ES-I3 (cell line): Measurements from ENCODE around the gene CEP295NL.

Experiments
- H3K36me3 ChIP-seq: 2 replicates; pipeline ENCODE4 v1.6.1; 2013; ENCODE audit warnings: mild to moderate bottlenecking, low read length, control low read depth, moderate library complexity; ENCODE audit not compliant: insufficient read depth
- H3K4me1 ChIP-seq: 2 replicates; pipeline ENCODE4 v1.6.1; 2013; ENCODE audit warnings: mild to moderate bottlenecking, control low read depth, low read length; ENCODE audit not compliant: insufficient read depth
- H3K9ac ChIP-seq: 2 replicates; pipeline ENCODE4 v1.6.1; 2013; ENCODE audit warnings: low read depth, mild to moderate bottlenecking, low read length, moderate library complexity
- H3K9me3 ChIP-seq: 2 replicates; pipeline ENCODE4 v1.6.1; 2013; ENCODE audit warnings: mild to moderate bottlenecking, low read length, moderate library complexity; ENCODE audit not compliant: control insufficient read depth, insufficient read depth

CEP295NL gene

GRCh38 chr17:78862073-78863023 lies 40.7 kb downstream of the CEP295NL start:
- H3K9me3 ChIP-seq: no peaks in the 10 kb centered on the region
- no peak overlapping the region for H3K9ac ChIP-seq
- H3K36me3 ChIP-seq: no peaks in the 10 kb centered on the region
- H3K4me1 ChIP-seq: peaks cover 10% of the 10 kb centered on the region; the same call in 1 of the 2 replicates

- peaks cover 10% of the 10 kb centered on the region; the same call in 1 of the 2 replicates for H3K4me1 ChIP-seq
- H3K9me3 ChIP-seq: no peaks in the 10 kb centered on the region
- H3K9ac ChIP-seq: no peak overlapping the region
- H3K36me3 ChIP-seq: no peaks in the 10 kb centered on the region
Observed at GRCh38 chr17:78861229-78861628, 41.8 kb downstream of the CEP295NL start.

DNA sequence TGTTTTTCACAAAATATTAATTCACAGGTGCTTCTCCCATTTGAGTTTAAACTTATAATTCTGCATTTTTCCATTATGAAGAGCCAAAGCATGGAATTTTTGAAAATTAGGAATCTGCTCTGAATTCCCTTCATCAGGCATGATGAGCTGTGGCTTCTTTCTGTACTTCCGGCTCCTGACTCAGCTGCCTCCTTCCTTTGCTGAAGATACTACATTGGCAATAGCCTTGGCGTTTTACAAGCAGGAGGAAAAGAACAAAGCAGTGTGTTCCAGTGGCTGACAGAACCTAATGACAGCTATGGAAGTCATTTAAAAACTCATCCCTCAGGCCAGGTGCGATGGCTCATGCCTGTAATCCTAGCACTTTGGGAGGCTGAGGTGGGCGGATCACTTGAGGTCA lies 44.0 kb downstream of the CEP295NL start:
- Histone ChIP-seq H3K9me3 (no peaks in the 10 kb centered on the region), H3K4me1 (peaks cover 10% of the 10 kb centered on the region; the same call in 1 of the 2 replicates), H3K9ac (no peak overlapping the region), H3K36me3 (no peaks in the 10 kb centered on the region)

GRCh38 chr17:78857266-78857665 lies 45.7 kb downstream of the CEP295NL start:
- Histone ChIP-seq H3K9ac (no peak overlapping the region), H3K9me3 (no peaks in the 10 kb centered on the region), H3K36me3 (no peaks in the 10 kb centered on the region), H3K4me1 (peaks cover 7% of the 10 kb centered on the region; the same call in 1 of the 2 replicates)

DNA sequence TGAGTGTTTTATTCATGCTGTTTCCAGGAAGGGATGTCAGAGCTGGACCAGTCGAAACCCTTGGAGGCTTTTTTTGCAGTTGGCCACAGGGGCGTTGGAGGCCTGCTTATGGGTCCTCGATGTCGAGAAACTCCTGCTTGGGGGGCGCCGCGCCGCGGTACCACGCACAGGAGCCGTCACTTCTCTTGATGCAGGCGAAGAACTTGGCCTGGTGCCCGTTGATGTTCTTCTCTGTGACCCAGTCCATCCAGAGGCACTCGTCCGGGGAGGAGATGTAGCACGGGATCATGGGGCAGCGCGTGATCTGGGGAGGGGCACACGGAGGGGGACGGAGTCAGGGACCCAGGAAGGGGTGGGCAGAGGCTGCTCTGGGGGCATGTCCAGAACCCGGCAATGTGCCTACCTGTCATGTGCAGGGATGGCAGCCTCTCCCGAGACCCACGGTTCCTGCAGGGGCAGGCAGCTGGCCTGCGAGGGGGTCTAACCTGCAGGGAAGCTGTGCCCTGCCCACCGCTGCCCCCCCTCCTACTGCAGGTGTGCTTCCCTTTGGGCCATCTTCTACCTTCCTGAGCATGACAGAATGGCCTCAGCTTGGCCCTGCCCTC lies 47.3 kb downstream of the CEP295NL start:
- Histone ChIP-seq H3K36me3 (no peaks in the 10 kb centered on the region), H3K9ac (no peak overlapping the region), H3K9me3 (no peaks in the 10 kb centered on the region), H3K4me1 (no peaks in the 10 kb centered on the region)

DNA sequence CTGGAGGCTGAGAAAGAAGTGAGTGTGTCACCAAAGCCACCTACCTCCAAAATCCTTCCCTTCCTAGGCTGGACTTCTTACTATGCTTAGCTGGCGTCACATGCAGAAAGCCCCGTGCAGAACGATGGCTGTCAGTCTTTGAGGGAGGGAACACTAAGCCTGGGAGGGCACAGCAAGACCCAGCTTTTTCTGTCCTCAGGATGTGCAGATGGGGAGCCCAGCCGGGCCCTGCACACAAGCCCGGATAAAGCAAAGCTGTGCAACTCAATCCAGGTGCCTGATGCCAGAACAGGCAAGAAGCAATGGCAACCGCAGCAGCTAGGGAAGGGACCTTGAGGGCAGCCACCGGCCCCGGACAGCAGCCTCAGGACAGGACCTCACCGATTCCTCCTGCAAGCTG lies 48.5 kb downstream of the CEP295NL start:
- Histone ChIP-seq H3K9me3 (no peaks in the 10 kb centered on the region), H3K36me3 (no peaks in the 10 kb centered on the region), H3K9ac (no peak overlapping the region), H3K4me1 (no peaks in the 10 kb centered on the region)

GRCh38 chr17:78853926-78854394 lies 49.0 kb downstream of the CEP295NL start:
- Histone ChIP-seq H3K4me1 (no peaks in the 10 kb centered on the region), H3K9me3 (no peaks in the 10 kb centered on the region), H3K9ac (no peak overlapping the region), H3K36me3 (no peaks in the 10 kb centered on the region)

- H3K36me3 ChIP-seq: no peaks in the 10 kb centered on the region
- H3K4me1 ChIP-seq: no peaks in the 10 kb centered on the region
- no peaks in the 10 kb centered on the region for H3K9me3 ChIP-seq
- no peak overlapping the region for H3K9ac ChIP-seq
Observed at GRCh38 chr17:78852709-78853121, 50.3 kb downstream of the CEP295NL start.

DNA sequence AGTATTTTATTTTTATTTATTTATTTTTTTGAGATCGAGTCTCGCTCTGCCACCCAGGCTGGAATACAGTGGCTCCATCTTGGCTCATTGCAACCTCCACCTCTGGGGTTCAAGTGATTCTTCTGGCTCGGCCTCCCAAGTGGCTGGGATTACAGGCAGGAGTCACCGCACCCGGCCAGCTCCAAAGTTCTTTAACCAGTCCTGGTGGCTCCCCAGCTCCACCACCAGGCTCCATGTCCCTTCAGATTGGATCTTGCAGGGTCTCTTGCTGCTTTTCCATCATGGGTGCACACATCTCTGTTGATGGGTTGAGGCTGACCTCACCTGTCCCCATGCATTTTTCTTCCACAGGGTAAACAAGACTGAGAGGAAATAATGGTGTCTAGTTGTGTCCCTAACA lies 54.0 kb downstream of the CEP295NL start:
- Histone ChIP-seq H3K4me1 (no peaks in the 10 kb centered on the region), H3K9me3 (no peaks in the 10 kb centered on the region), H3K36me3 (no peaks in the 10 kb centered on the region), H3K9ac (no peak overlapping the region)

- H3K9ac ChIP-seq: no peak overlapping the region
Observed at GRCh38 chr17:78847052-78847451, 55.9 kb downstream of the CEP295NL start.

GRCh38 chr17:78844301-78845005 lies 58.5 kb downstream of the CEP295NL start:
- Histone ChIP-seq H3K9ac (no peak overlapping the region), H3K9me3 (no peaks in the 10 kb centered on the region), H3K36me3 (no peaks in the 10 kb centered on the region), H3K4me1 (0 out of 2 replicates have a peak, but pooled peaks cover 3% of the 10 kb centered on the region)

More at GRCh38 chr17:78847052-78847451, 55.9 kb downstream of the CEP295NL start:
- Histone ChIP-seq H3K36me3 (no peaks in the 10 kb centered on the region), H3K4me1 (no peaks in the 10 kb centered on the region), H3K9me3 (no peaks in the 10 kb centered on the region)

GRCh38 chr17:78842881-78843565 lies 60.0 kb downstream of the CEP295NL start:
- Histone ChIP-seq H3K9ac (no peak overlapping the region), H3K9me3 (no peaks in the 10 kb centered on the region), H3K4me1 (peaks cover 10% of the 10 kb centered on the region; the same call in 1 of the 2 replicates), H3K36me3 (no peaks in the 10 kb centered on the region)

GRCh38 chr17:78840780-78841611 lies 62.0 kb downstream of the CEP295NL start, which contains the start of gene USP36:
Gene USP36 (minus strand): TSS chr17:78840814. CDS start chr17:78836363, 4,451 bp downstream.
- no peaks in the 10 kb centered on the region for H3K9me3 ChIP-seq
- H3K4me1 ChIP-seq: peaks cover 10% of the 10 kb centered on the region; the same call in 1 of the 2 replicates
- H3K9ac ChIP-seq: peak within 1 kb of the TSS; percentile 80
- peaks cover 13% of the 10 kb centered on the region for H3K36me3 ChIP-seq
